B cell (primary cell): ENCODE measurements around the gene PMIS2. TPM values are rescaled to one million over a fixed set of nuclear protein-coding genes. Genes with fewer than 3 reads are reported as not detected.

ENCODE experiments used
- ATAC-seq: fragments of 200-7000 bp; cut with Tn5 transposase; one replicate; pipeline ENCODE4 v1.10.0; 2021; ENCODE audit warnings: low read depth, mild to moderate bottlenecking, moderate number of reproducible peaks, moderate library complexity
- CTCF ChIA-PET: fragments of 350-600 bp; sonication (Branson Sonifier 250); formaldehyde crosslinking; loops from one replicate; lab custom pipeline; 2021; ENCODE audit warnings: antibody characterized with exemption, inconsistent platforms; lab: Charles Lee
- POLR2A ChIA-PET: fragments of 350-600 bp; sonication (Branson Sonifier 250); formaldehyde crosslinking; loops from one replicate; lab custom pipeline; 2021; ENCODE audit warnings: antibody characterized with exemption; lab: Charles Lee
- DNase-seq: peaks from one replicate; pipeline ENCODE4 v3.0.0; 2013
- H2AFZ ChIP-seq: 2 replicates; pipeline ENCODE4 v1.6.1; 2012; ENCODE audit warnings: mild to moderate bottlenecking, low read depth, low read length; ENCODE audit not compliant: insufficient read depth, poor library complexity, severe bottlenecking
- H3K27ac ChIP-seq, 2 donors: 1 replicate in 1 of 2; 2 replicates in 1 of 2; pipeline ENCODE4 v1.5.1; 2012 to 2013; ENCODE audit warnings: low read length in 2 of 2, mild to moderate bottlenecking in 2 of 2, moderate library complexity in 1 of 2
- H3K27me3 ChIP-seq, 4 experiments: fragments of 200-600 bp in 1 of 4; sonication (generic) in 1 of 4; replicated peaks in 1 of 4; 1 replicate in 2 of 4; 2 replicates in 2 of 4; pipeline versions ENCODE4 v1.6.1 to v1.7.0; 2013 to 2016; ENCODE audit warnings: low read length in 3 of 4, mild to moderate bottlenecking in 2 of 4, mixed read lengths in 1 of 4, moderate library complexity in 1 of 4; ENCODE audit not compliant: insufficient read depth in 4 of 4, control insufficient read depth in 3 of 4; ENCODE audit errors: control extremely low read depth in 1 of 4
- H3K36me3 ChIP-seq, 2 experiments: replicated peaks in 1 of 2; 1 replicate in 1 of 2; 2 replicates in 1 of 2; pipeline versions ENCODE4 v1.6.1 to v1.7.1; 2013; ENCODE audit warnings: low read length in 1 of 2; ENCODE audit not compliant: insufficient read depth in 2 of 2, control insufficient read depth in 1 of 2; ENCODE audit errors: control extremely low read depth in 1 of 2, extremely low read depth in 1 of 2
- H3K4me1 ChIP-seq, 2 donors: fragments of 200-600 bp in 1 of 2; sonication (generic) in 1 of 2; 1 replicate in 1 of 2; 2 replicates in 1 of 2; pipeline versions ENCODE4 v1.5.1 to v1.6.1; 2013 to 2017; ENCODE audit warnings: low read length in 2 of 2; ENCODE audit not compliant: control insufficient read depth in 2 of 2, insufficient read depth in 2 of 2
- H3K4me2 ChIP-seq: replicated peaks from 2 replicates; pipeline ENCODE3; 2012; ENCODE audit warnings: mild to moderate bottlenecking, low read depth, low read length; ENCODE audit not compliant: poor library complexity, severe bottlenecking
- H3K4me3 ChIP-seq, 5 experiments: fragments of 200-600 bp in 1 of 5; sonication (generic) in 1 of 5; 1 replicate in 3 of 5; 2 replicates in 2 of 5; pipeline versions ENCODE4 v1.5.1 to v1.7.0; 2011 to 2016; ENCODE audit warnings: low read length in 4 of 5, mild to moderate bottlenecking in 4 of 5, low read depth in 2 of 5, control low read depth in 1 of 5, moderate library complexity in 1 of 5; ENCODE audit not compliant: insufficient read depth in 1 of 5; ENCODE audit errors: control extremely low read depth in 1 of 5, extremely low read depth in 1 of 5
- H3K79me2 ChIP-seq: fragments of 200-600 bp; sonication (generic); one replicate; pipeline ENCODE4 v1.6.0; 2016; ENCODE audit warnings: low read length; ENCODE audit not compliant: control insufficient read depth, insufficient read depth
- H3K9ac ChIP-seq: fragments of 200-600 bp; sonication (generic); 2 replicates; pipeline ENCODE4 v1.6.1; 2017; ENCODE audit warnings: mild to moderate bottlenecking, low read length, moderate library complexity
- H3K9me3 ChIP-seq, 3 donors: one replicate each; pipeline versions ENCODE4 v1.6.1 to v1.7.1; 2013; ENCODE audit warnings: low read length in 2 of 3; ENCODE audit not compliant: control insufficient read depth in 2 of 3, insufficient read depth in 1 of 3; ENCODE audit errors: control extremely low read depth in 1 of 3
- H4K20me1 ChIP-seq: 2 replicates; pipeline ENCODE4 v1.6.0; 2012; ENCODE audit warnings: mild to moderate bottlenecking, low read length; ENCODE audit not compliant: insufficient read depth, control insufficient read depth, poor library complexity, severe bottlenecking
- H3K27ac Mint-ChIP-seq: one replicate; pipeline ENCODE4 v1.8.0; 2021; ENCODE audit warnings: mixed read lengths
- H3K27me3 Mint-ChIP-seq: one replicate; pipeline ENCODE4 v1.8.0; 2021; ENCODE audit warnings: mixed read lengths
- H3K4me1 Mint-ChIP-seq: one replicate; pipeline ENCODE4 v1.8.0; 2021; ENCODE audit warnings: mixed read lengths
- H3K4me3 Mint-ChIP-seq: one replicate; pipeline ENCODE4 v1.8.0; 2021; ENCODE audit warnings: mixed read lengths
- H3K9me3 Mint-ChIP-seq: one replicate; pipeline ENCODE4 v1.8.0; 2022; ENCODE audit warnings: mixed read lengths; ENCODE audit not compliant: insufficient read depth
- EZH2 ChIP-seq: IDR thresholded peaks from 2 replicates; pipeline ENCODE4 v1.6.1; 2012; ENCODE audit warnings: borderline replicate concordance, low read depth, mild to moderate bottlenecking, moderate library complexity, low read length; ENCODE audit not compliant: insufficient read depth, poor library complexity, severe bottlenecking
- WGBS: methylation state at CpG from one replicate; pipeline ENCODE4 v1.1.5; 2013; ENCODE audit warnings: missing lambda C conversion rate; ENCODE audit not compliant: insufficient coverage; 5-methylcytosine and 5-hydroxymethylcytosine counted together
- intact Hi-C: fragments of 100-400 bp; cut with micrococcal nuclease; formaldehyde crosslinking; loops from one replicate; pipeline ENCODE4 v1.10.0; 2022
- polyA plus RNA-seq: library from polyadenylated mRNA; depleted of rRNA; stranded (reverse); fragments of >200 nt; gene quantifications from 2 replicates; pipeline ENCODE4 v1.2.3, GENCODE V29; 2012
- total RNA-seq, 2 donors: library from RNA; stranded (reverse); fragments of 120-200 nt in 1 of 2; gene quantifications; 1 replicate in 1 of 2; 2 replicates in 1 of 2; pipeline versions ENCODE4 v1.2.3 to v1.2.4, GENCODE V29; 2013 to 2022
- TF ChIP-seq, protein P1 (sequence below): fragments of 200-600 bp; IDR thresholded peaks from one replicate; pipeline ENCODE4 v1.8.0; 2022; ENCODE audit warnings: antibody characterized with exemption, mild to moderate bottlenecking

The PMIS2 gene
- total and polyA plus RNA-seq, 2 donors (not counting 1 experiment from before 2014, with no cell fraction given) = not detected

DNA sequence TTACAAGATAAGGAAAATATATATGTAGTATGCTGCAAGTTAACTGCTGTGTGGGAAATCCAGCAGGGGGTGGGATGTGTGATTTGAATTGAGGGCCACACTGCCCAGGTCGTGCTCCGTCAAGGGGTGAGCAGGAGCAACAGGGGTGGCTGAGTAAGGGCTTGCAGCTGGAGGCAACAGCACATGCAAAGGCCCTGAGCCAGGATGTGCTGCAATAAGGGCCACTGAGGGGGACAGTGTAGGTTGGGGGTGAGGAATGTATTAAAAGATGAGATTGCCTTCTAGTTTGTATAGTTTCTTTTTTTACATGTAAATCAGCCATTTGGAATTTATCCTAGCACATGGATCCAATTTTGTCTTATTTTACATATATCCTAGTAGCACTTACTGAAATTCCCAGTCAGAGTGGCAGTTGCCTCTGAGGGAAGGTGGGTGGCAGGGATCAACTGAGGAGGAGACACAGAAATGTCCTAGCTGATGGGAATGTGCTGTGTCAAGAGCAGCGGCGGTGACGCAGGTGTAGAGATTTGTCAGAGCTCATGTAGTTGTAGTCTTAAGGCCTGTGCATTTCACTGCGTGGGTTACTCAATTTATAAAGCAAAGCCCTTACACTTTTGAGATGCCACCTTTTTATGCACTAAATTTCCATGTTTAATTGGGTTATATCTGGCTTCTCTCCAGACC lies 37.5 kb downstream of the PMIS2 start:
- no peak overlapping the region for H3K4me3 ChIP-seq
- H3K4me2 ChIP-seq = no peak overlapping the region
- no peak overlapping the region for H2AFZ ChIP-seq
- H4K20me1 ChIP-seq = no peaks in the 10 kb centered on the region
- H3K27ac ChIP-seq = no peak overlapping the region
- 100% methylated on average over 2 of the region's 6 CpGs for WGBS
- Mint-ChIP-seq H3K9me3 (no peaks in the 10 kb centered on the region), H3K27me3 (no peaks in the 10 kb centered on the region), H3K27ac (no peak overlapping the region), H3K4me3 (no peak overlapping the region), H3K4me1 (peaks cover 6% of the 10 kb centered on the region)
- no peaks in the 10 kb centered on the region for H3K9me3 ChIP-seq
- no peaks in the 10 kb centered on the region for H3K79me2 ChIP-seq
- H3K36me3 ChIP-seq = peaks cover 0 to 9% of the 10 kb centered on the region in 2 experiments
- TF ChIP-seq, protein P1, sequence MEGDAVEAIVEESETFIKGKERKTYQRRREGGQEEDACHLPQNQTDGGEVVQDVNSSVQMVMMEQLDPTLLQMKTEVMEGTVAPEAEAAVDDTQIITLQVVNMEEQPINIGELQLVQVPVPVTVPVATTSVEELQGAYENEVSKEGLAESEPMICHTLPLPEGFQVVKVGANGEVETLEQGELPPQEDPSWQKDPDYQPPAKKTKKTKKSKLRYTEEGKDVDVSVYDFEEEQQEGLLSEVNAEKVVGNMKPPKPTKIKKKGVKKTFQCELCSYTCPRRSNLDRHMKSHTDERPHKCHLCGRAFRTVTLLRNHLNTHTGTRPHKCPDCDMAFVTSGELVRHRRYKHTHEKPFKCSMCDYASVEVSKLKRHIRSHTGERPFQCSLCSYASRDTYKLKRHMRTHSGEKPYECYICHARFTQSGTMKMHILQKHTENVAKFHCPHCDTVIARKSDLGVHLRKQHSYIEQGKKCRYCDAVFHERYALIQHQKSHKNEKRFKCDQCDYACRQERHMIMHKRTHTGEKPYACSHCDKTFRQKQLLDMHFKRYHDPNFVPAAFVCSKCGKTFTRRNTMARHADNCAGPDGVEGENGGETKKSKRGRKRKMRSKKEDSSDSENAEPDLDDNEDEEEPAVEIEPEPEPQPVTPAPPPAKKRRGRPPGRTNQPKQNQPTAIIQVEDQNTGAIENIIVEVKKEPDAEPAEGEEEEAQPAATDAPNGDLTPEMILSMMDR = no peak
- no peak for TF ChIP-seq EZH2
- intact Hi-C loops = no loop called here
- DNase-seq = no peak
- no peak for ATAC-seq
- no peaks in the 10 kb centered on the region for H3K27me3 ChIP-seq
- peaks cover 5 to 7% of the 10 kb centered on the region in 2 donors for H3K4me1 ChIP-seq
- ChIA-PET POLR2A (interaction anchor here (0.6 kb wide), 1 partner anchor 36 kb away, joined by 4 read pairs; no protein-coding TSS in a partner anchor), CTCF (no interaction called here)
- no peak overlapping the region for H3K9ac ChIP-seq

DNA sequence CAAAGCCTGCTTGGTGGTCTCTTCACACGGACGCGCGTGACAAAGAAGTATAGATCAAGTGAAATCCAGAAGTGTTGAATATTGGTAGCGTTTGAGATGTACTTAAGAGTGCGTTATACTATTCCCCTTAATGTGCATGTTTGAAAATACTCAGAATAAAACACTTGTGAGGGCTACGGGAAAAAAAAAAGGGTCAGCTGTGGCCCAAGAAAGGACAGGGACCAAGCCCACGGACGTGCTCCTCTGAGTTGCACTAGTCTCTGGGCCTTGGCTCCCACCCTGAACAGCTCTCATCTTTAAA lies 42.2 kb downstream of the PMIS2 start:
- Mint-ChIP-seq H3K27me3 (no peaks in the 10 kb centered on the region), H3K4me1 (peaks cover 25% of the 10 kb centered on the region), H3K27ac (peak overlapping the region; percentile 99), H3K9me3 (no peaks in the 10 kb centered on the region), H3K4me3 (peak overlapping the region; percentile 99)
- no peaks in the 10 kb centered on the region for H3K27me3 ChIP-seq
- ChIA-PET POLR2A (interaction anchor here (0.5 kb wide), 1 partner anchor 21 kb away, joined by 3 read pairs; no protein-coding TSS in a partner anchor), CTCF (interaction anchor here (0.7 kb wide), 1 partner anchor 561 kb away, joined by 3 read pairs; no protein-coding TSS in a partner anchor)
- 14% methylated on average over 7 of the region's 9 CpGs for WGBS
- peak overlapping the region; percentile 81 to 98 (median 85) for H3K4me3 ChIP-seq
- TF ChIP-seq, protein P1 = no peak
- TF ChIP-seq EZH2 = no peak
- ATAC-seq (no peak), DNase-seq (no peak)
- peaks cover 0 to 26% of the 10 kb centered on the region in 2 experiments for H3K36me3 ChIP-seq
- peak overlapping the region; percentile 80 to 89 for H3K27ac ChIP-seq
- H3K4me2 ChIP-seq = peak overlapping the region; percentile 78
- peak overlapping the region; percentile 81 for H3K9ac ChIP-seq
- H3K79me2 ChIP-seq = peaks cover 4% of the 10 kb centered on the region
- H2AFZ ChIP-seq = peak overlapping the region; percentile 91
- intact Hi-C loops = loop anchor here (1.0 kb wide), 4 partner anchors 16 to 83 kb away; partner anchors contain the start of genes COX6B1, HAUS5 and TMEM147
- H3K9me3 ChIP-seq = no peaks in the 10 kb centered on the region
- peaks cover 8 to 17% of the 10 kb centered on the region in 2 donors for H3K4me1 ChIP-seq
- peaks cover 9% of the 10 kb centered on the region for H4K20me1 ChIP-seq
